ENCODE results near the gene ZNF425. TPM values are rescaled to one million over a fixed set of nuclear protein-coding genes. Genes with fewer than 3 reads are reported as not detected.
"Not testable (repeated sequence)": the region's sequence is repeated elsewhere in the genome, so short reads cannot be mapped to it uniquely, and the experiment has no call there.

The ZNF425 gene
- total RNA-seq, 1 donor from 2014 or later = 4.7 TPM

GRCh38 chr7:149071641-149072437, 54.3 kb downstream of the ZNF425 start:
- DNase-seq = peak; percentile 27

- DNase-seq = no peak
These were observed 54.9 kb downstream of the ZNF425 start for GRCh38 chr7:149071182-149071635.

- DNase-seq = no peak
These were observed 55.6 kb downstream of the ZNF425 start for GRCh38 chr7:149070372-149071125.

GRCh38 chr7:149067869-149068268, 58.3 kb downstream of the ZNF425 start:
- DNase-seq = no peak

- no peak for DNase-seq
These were observed 62.6 kb downstream of the ZNF425 start for GRCh38 chr7:149063476-149063875.

GRCh38 chr7:149062217-149062899, 63.8 kb downstream of the ZNF425 start:
- not testable (repeated sequence) for DNase-seq

- DNase-seq = peak; percentile 17
These were observed 66.0 kb downstream of the ZNF425 start for GRCh38 chr7:149060156-149060555.

GRCh38 chr7:149053885-149054284, 72.2 kb downstream of the ZNF425 start:
- no peak for DNase-seq

GRCh38 chr7:149053384-149053783, 72.7 kb downstream of the ZNF425 start:
- DNase-seq = no peak

Small RNAs within 50 kb of the gene (small RNA-seq; reads per million reads assigned to genes)
- gene COX6B1P1 (ENCODE audit: low replicate concordance) (not detected), gene RN7SL521P (ENCODE audit: low replicate concordance) (0.11 reads per million)

Other genes starting within 250 kb of the ZNF425 start
- gene EZH2, start 242.0 kb downstream of the ZNF425 start, total RNA-seq = 22.4 TPM
- 94.8 TPM for gene PDIA4, start 97.8 kb downstream of the ZNF425 start, total RNA-seq
- gene ZNF786, start 35.6 kb downstream of the ZNF425 start, total RNA-seq = 8.0 TPM
- 17.5 TPM for gene ZNF398, start 21.1 kb upstream of the ZNF425 start, total RNA-seq
- 26.2 TPM for gene ZNF282, start 69.2 kb upstream of the ZNF425 start, total RNA-seq
- gene ZNF212, start 113.3 kb upstream of the ZNF425 start, total RNA-seq = 10.3 TPM
- 8.5 TPM for gene ZNF783, start 135.9 kb upstream of the ZNF425 start, total RNA-seq

All from tongue (tissue), 3 donors.